KBM-7 (cell line): Measurements from ENCODE around the gene PARK7.

Experiments used
- DNase-seq: peaks from one replicate; pipeline ENCODE4 v3.0.0-alpha.2; 2015
- in situ Hi-C: fragments of 300-500 bp; cut with MboI; formaldehyde crosslinking; loops from 2 replicates; pipeline ENCODE4 v1.14.3; 2020; ENCODE audit warnings: low sequenced_read_pairs, low pct_unique_long_range_greater_than_20kb, mixed read lengths

The PARK7 gene

GRCh38 chr1:7973086-7973485 is 11.6 kb downstream of the PARK7 start:
- in situ Hi-C loops, result no loop called here
- DNase-seq, result no peak

DNA sequence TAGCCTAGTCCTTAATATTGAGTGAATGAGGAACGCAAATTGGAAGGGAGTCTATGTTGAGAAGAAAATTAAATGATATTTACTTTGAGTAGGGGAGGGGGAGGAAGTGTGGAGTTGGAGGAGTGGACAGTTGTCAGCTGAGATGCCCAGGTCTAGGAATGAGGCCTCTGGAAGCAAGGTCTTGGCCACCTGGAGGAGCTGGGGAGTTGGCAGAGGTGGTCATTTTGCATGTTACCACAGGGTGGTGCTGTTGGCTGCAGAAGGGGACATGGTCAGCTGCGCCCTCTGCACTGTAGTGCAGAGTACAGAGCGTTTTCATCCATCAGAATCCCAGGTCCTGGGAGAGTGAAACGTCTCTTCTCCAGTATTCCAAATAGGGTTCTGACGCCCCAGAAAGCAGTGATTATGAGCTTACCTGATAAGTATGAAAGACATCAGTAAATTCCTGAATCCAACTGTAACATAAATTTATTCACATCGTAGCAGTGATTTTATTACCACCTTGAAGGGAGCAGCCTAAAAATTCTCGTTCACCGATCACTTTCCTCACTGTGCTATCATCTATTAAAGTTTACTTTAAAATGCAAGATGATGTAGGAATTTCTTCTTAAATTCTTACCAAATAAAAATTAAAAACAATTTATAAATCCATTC is 13.8 kb downstream of the PARK7 start:
- in situ Hi-C loops, result no loop called here
- peak; percentile 66 for DNase-seq

DNA sequence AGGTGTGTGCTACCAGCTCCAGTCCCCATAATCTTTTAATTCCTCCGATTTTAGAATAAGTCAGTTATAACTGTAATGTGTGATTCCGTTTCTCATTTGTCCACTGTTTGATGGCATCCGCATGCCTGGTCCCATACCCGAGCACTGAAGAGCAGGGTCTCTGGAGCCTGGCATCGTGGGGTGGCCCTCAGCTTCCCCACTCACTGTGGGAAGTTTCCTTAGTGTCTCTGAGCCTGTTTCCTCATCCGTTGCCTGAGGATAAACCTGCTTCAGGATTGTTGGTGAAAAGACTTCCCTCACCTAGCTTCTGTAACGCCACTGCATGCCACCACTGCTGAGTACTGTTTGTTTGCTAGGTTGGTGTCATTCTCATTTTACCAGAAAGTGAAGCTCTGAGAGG is 19.5 kb downstream of the PARK7 start:
- in situ Hi-C loops, result no loop called here
- no peak for DNase-seq

- in situ Hi-C loops, result no loop called here
- no peak for DNase-seq
Measured at GRCh38 chr1:7983086-7983778, 21.7 kb downstream of the PARK7 start.

GRCh38 chr1:7984811-7985210 is 23.3 kb downstream of the PARK7 start:
- no peak for DNase-seq
- in situ Hi-C loops, result no loop called here

GRCh38 chr1:7985851-7986612 is 24.5 kb downstream of the PARK7 start:
- DNase-seq, result no peak
- in situ Hi-C loops, result no loop called here

- DNase-seq, result no peak
- in situ Hi-C loops, result no loop called here
Measured at GRCh38 chr1:7987528-7987927, 26.0 kb downstream of the PARK7 start.

GRCh38 chr1:7988576-7988975 is 27.1 kb downstream of the PARK7 start:
- in situ Hi-C loops, result no loop called here
- DNase-seq, result no peak

- DNase-seq, result no peak
- in situ Hi-C loops, result no loop called here
Measured at GRCh38 chr1:7989762-7990428, 28.4 kb downstream of the PARK7 start.

DNA sequence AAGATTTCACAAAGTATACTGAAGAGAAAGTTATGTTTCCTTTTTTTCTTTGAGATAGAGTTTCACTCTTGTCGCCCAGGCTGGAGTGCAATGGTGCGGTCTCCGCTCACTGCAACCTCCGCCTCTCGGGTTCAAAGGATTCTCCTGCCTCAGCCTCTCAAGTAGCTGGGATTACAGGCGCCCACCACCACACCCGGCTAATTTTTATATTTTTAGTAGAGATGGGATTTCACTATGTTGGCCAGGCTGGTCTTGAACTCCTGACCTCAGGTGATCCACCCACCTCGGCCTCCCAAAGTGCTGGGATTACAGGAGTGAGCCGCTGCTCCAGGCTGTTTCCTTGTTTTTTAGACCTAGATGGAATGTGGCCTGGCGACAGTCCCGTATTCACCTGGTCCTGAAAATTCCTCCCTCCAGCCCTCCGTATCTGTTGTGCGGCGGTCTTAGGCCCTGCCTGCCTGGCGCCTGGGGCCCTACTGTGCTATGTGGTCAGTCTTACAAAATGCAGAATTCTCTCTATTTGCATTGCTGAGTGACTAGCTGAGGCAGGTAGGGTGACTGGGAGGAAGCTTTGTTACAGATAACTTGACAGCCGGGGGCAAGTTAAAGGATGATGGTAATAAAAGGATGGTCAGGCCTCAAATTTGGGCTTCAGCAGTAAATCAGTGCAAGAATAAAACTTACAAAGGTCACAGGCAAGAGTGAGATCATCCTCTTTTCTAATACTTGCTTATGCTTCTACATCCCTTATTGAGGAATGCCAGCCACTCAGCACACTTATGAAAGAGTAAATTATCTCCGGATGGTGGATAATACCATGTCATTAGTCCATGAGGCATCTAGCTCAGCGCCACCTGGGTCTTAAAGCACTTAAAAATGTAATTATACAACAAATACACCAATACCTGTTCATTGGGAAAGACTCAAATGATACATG is 30.3 kb downstream of the PARK7 start:
- in situ Hi-C loops, result no loop called here
- no peak for DNase-seq

DNA sequence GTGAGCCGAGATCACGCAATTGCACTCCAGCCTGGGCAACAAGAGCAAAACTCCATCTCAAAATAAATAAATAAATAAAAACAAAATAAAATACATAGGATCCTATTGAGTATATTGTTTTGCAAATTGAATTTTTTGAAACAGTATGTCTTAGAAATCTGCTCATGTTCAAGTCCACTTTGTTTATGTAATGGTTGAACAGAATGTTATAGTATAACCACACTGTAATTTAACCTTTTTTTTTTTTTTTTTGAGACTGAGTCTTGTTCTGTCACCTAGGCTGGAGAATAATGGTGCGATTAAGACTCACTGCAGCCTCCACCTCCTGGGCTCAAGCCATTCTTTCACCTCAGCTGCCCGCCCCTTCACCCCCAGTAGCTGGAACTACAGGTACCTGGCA is 31.4 kb downstream of the PARK7 start:
- DNase-seq, result no peak
- in situ Hi-C loops, result no loop called here

GRCh38 chr1:7993593-7994479 is 32.3 kb downstream of the PARK7 start:
- in situ Hi-C loops, result no loop called here
- no peak for DNase-seq

DNA sequence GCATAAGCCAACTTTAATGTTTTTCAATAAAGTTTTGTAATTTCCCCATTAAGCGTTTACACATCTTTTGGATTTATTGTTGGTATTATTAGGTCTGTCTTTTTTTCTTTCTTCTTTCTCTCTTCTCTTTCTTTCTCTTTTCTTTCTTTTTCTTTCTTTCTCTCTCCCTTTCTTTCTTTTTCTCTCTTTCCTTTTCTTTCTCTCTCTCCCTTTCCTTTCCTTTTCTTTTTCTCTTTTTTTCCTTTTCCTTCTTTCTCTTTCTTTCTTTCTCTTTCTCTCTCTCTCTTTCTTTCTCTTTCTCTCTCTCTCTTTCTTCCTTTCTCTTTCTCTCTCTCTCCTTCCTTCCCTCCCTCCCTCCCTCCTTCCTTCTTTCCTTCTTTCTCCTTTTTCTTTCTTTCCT is 33.3 kb downstream of the PARK7 start:
- no peak for DNase-seq
- in situ Hi-C loops, result no loop called here

GRCh38 chr1:7995437-7995836 is 33.9 kb downstream of the PARK7 start:
- in situ Hi-C loops, result no loop called here
- no peak for DNase-seq

DNA sequence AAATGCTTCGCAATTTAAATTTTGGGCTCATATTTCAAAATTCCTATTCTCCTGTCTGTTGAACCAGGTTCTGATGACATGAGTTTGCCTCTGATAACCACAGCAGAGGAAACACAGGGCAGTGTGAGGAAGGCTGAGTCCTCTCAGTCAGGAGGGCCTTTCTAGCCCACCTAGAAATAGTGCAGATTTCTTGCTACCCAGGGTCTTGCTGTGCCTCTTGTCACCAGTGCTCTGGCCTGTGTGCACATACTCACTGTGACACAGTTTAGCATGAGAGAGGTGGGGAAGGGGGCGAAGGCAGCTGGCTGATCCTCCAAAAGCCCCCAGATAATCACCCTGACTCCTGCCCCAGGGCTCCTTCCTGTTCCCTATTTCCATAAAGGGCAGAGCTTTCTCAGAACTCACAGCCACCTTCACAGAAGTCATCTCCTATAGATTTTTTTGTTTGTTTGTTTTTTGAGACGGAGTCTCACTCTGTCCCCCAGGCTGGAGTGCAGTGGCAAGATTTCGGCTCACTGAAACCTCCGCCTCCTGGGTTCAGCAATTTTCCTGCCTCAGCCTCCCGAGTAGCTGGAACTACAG is 40.9 kb downstream of the PARK7 start:
- in situ Hi-C loops, result loop anchor here (25.0 kb wide), 1 partner anchor 310 kb away; the partner anchor contains the start of gene SLC45A1
- DNase-seq, result peak; percentile 37

- in situ Hi-C loops, result loop anchor here (25.0 kb wide), 1 partner anchor 309 kb away; the partner anchor contains the start of gene SLC45A1
- DNase-seq, result no peak
Measured at GRCh38 chr1:8002921-8003320, 41.4 kb downstream of the PARK7 start.

DNA sequence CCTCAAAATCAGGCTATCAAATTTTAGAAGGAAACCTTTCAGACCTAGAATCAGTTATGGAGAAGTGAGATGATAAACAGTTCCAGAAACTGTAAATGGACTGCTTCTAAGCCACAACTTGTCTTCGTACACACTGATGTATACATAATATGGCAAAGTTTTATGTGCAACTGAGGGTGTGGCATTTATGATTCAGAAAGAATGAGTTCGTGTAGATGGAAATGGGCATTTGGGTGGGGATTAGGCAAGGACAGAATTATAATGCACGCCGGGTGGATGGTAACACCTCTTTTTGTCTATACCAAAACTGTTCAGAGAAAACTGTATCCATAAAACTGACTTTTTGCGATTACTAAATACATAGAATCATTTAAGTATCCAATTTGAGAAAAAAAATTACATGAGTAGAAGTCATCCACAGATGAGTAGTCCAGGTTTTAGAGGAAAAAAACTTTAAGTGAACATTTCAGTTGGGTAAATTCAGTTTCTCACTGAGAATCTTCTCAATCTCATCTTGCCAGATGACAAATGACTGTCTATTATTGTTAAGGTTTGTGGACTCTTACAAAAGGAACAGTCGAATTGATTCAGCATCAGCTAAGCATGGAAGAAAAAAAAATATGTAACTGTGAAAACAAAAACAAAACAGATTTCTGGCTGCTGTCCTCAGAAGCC is 42.1 kb downstream of the PARK7 start:
- in situ Hi-C loops, result loop anchor here (25.0 kb wide), 1 partner anchor 309 kb away; the partner anchor contains the start of gene SLC45A1
- DNase-seq, result no peak
